Omental fat pad (tissue), 4 donors: ENCODE measurements around the gene IFITM2. TPM values are rescaled to one million over a fixed set of nuclear protein-coding genes. Genes with fewer than 3 reads are reported as not detected.

Experiments
- ATAC-seq: fragments of 150-250 bp; one replicate; pipeline ENCODE4 v1.9.1; 2016; ENCODE audit warnings: mild to moderate bottlenecking, moderate library complexity; ENCODE audit not compliant: low FRiP score
- DNase-seq: peaks from one replicate; pipeline ENCODE4 v3.0.0-alpha.2; 2019; ENCODE audit warnings: low spot score
- total RNA-seq, 4 donors: library from RNA; depleted of rRNA; stranded (reverse); fragments of >200 nt; gene quantifications; one replicate each; pipeline ENCODE4 v1.1.0, GENCODE V29; 2016
- TF ChIP-seq, protein P1 (sequence below), 3 donors: fragments of 450-650 bp; IDR thresholded peaks; one replicate each; pipeline ENCODE4 v1.5.1; 2016 to 2017; ENCODE audit warnings: antibody characterized with exemption in 3 of 3, mild to moderate bottlenecking in 3 of 3, moderate library complexity in 2 of 3

Gene IFITM2
- total RNA-seq, 4 donors from 2014 or later: 266 to 442 (median 382) TPM

DNA sequence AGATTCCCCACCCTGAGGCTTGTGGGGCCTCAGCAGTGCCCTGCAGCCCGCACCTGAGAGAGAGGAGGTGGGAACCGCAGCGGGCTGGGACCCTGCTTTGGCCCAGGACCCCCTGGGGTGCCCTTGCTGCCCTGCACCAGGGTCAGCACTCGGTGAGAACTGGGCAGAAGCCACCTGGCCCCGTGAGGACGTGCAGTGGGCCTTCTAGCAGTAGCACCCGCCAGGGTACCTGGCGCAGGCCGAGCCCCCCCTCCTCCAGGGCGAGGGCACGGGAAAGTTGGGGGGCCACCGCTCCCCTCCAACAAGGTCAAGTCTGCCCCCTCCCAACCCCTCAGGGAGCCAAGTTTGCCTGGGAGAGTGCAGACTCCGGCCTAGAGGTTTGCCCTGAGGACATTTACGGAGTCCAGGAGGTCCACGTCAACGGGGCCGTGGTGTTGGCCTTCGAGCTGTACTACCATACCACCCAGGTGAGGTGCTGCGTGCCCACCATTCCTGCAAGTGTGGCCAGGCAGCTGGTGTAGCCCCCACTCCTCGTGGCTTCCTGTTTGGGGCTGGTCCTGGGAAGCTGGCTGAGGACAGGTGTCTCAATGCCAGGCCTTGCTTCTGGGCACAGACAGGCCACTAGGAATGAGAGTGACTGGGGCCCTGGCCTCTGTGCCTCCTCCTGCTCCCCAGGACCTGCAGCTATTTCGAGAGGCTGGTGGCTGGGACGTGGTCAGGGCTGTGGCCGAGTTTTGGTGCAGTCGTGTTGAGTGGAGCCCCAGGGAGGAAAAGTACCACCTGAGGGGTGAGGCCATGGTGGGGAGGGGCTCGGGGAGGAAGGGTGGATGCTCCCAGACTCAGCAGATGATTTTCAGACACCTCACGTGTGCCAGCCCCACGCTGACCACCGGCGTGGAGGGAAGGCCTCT, 15.2 kb upstream of the IFITM2 start:
- DNase-seq (no peak), ATAC-seq (no peak)
- TF ChIP-seq, protein P1, sequence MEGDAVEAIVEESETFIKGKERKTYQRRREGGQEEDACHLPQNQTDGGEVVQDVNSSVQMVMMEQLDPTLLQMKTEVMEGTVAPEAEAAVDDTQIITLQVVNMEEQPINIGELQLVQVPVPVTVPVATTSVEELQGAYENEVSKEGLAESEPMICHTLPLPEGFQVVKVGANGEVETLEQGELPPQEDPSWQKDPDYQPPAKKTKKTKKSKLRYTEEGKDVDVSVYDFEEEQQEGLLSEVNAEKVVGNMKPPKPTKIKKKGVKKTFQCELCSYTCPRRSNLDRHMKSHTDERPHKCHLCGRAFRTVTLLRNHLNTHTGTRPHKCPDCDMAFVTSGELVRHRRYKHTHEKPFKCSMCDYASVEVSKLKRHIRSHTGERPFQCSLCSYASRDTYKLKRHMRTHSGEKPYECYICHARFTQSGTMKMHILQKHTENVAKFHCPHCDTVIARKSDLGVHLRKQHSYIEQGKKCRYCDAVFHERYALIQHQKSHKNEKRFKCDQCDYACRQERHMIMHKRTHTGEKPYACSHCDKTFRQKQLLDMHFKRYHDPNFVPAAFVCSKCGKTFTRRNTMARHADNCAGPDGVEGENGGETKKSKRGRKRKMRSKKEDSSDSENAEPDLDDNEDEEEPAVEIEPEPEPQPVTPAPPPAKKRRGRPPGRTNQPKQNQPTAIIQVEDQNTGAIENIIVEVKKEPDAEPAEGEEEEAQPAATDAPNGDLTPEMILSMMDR (IDR thresholded peaks at IDR 0.05): no peak

DNA sequence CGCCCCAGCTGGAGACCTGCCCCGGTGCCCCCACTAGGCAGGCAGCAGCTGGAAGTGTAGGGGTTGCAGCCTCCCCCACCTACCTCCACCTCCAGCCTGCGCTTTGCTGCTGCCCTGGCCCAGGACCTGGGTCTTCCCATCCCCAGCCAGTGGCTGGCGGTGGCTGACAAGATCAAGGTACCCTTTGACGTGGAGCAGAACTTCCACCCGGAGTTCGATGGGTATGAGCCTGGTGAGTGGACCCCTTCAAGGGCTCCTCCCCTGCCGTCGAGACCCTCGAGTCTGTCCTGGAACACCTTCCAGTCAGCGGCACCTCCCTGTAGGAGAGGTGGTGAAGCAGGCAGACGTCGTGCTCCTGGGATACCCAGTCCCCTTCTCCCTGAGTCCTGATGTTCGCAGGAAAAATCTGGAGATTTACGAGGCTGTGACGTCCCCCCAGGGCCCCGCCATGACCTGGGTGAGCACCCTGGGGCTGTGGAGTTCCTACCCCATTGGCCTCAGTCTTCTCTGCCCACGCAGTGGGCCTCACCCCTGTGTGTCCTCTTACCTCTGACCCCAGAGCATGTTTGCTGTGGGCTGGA, 14.3 kb upstream of the IFITM2 start:
- TF ChIP-seq, protein P1 (IDR thresholded peaks at IDR 0.05): no peak
- DNase-seq (no peak), ATAC-seq (no peak)

DNA sequence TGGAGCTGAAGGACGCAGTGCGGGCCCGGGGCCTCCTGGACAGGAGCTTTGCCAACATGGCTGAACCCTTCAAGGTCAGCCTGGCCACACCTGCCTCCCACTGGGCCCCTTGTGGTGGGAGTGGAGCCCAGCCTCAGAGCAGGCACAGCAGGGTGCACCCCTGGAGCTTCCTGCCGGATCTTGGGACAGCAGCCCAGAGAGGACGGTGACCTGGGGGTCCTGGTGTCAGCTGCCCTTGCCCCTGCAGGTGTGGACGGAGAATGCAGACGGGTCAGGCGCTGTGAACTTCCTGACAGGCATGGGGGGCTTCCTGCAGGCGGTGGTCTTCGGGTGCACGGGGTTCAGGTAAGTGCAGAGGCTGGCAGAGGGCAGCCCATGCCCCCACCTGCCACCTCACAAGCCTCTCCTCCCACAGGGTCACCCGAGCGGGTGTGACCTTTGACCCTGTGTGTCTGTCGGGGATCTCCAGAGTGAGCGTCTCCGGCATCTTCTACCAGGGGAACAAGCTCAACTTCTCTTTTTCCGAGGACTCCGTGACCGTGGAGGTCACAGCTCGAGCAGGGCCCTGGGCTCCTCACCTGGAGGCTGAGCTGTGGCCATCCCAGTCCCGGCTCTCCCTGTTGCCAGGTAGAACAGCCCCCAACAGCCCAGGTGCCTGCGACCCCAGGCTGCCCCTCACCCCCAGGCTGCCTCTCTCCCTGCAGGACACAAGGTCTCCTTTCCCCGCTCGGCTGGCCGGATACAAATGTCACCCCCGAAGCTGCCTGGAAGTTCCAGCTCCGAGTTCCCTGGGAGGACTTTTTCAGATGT, 13.6 kb upstream of the IFITM2 start:
- TF ChIP-seq, protein P1 (IDR thresholded peaks at IDR 0.05): no peak
- DNase-seq (no peak), ATAC-seq (no peak)

DNA sequence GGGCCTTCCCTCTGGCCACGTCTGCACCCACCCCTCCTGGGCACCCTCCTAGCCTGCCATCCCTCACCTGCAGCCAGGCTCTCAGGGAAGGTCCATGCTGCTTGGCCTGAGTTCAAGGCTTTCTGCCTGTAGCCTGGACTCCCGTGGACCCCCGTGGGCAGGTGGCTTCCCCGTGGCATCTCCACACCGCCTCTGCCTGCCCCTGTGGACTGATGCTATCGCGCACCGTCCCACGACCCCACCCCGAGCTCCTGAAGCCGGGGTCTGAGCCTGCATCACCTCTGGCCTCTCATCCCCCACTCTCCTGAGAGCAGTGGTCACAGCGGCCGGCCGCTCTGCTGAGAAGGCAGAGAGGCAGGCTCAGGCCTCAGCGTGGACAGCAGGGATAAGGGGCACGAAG, 12.8 kb upstream of the IFITM2 start:
- DNase-seq: no peak
- no peak for ATAC-seq
- TF ChIP-seq, protein P1 (IDR thresholded peaks at IDR 0.05): no peak

GRCh38 chr11:295351-296170, 12.1 kb upstream of the IFITM2 start:
- TF ChIP-seq, protein P1 (IDR thresholded peaks at IDR 0.05): no peak
- no peak for DNase-seq
- ATAC-seq: no peak
